NCI-H1694 (cell line): ENCODE data around the gene NEK7.

Source experiments
- DNase-seq: peaks from one replicate; lab custom pipeline; 2025; lab: John Stamatoyannopoulos, UW

NEK7 gene

DNA sequence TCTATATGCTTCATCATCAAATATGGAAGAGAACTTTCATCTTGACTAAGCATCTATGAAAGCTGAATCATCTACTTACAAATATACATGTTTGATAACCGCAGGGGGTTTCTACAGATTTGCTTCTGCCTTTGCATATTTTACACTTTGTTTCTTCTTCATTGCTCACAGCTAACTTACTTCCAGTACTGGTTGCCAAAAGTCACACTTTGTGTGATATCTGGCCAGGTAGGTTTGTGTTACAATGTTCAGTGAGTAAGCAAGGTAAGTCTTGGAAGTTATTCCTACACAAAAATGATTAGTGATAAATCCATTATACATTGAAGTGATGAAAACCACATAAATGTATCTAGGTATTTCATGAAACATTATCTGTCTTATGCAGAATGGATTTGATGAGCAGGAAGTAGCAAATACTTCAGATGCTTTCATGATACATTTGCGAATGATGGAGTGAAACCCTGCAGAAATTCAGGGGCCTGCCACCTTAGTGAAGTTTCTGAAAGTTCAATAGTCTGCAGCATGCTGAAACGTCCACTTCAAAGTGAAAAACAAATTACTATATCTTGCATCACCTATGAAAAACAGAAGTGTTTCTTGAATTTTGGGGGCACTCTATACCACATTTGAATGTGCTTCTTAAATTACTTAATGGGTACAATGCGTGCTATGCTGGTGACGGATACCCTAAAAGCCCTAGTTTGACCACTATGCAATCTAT is 196.3 kb downstream of the NEK7 start:
- DNase-seq = no peak

DNA sequence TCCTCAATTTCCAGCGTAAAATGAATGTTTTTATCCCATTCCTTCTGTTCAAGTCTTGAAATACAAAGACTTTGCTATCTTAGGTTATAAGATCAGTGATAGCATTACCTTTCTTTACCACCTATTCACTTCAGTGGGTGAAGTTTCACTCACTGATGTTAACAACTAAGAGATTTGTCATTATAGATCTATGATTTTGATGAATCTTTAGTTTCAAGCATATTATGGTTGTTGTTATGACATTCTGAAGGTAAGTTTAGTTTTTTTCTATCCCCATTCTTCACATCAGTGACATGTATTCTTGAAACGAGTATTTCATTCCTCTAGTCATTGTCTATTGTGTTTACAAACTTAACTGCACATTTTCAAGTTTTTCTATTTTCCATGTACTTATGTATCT is 201.1 kb downstream of the NEK7 start:
- DNase-seq = no peak

DNA sequence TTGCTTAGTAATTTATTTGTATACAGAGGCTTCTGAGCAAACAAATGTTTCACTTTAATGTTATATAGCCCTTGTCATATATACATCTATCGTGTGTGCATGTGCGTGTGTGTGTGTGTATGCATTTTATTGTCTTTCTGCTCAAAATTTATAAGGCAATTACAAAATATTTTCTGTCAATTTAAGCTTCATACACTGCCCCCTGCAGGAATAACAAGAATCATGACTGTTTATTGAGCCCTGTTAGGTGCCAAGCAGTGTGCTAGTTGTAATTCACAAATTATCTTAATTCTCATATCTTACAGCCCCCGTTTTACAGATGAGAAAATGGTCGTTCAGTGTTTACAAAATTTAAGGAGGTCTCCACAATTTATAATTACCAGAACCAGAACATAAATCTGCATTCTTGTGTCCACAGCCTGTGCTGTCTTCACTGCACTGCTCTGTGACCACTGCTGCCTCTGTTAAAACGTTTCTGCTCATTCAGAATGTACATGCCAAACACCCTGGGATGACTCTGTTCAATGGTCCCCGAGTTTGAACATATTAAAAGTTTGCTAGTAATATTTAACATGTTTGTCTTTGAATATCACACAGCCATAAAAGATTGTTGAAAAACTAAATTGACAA is 202.3 kb downstream of the NEK7 start:
- DNase-seq = no peak

DNA sequence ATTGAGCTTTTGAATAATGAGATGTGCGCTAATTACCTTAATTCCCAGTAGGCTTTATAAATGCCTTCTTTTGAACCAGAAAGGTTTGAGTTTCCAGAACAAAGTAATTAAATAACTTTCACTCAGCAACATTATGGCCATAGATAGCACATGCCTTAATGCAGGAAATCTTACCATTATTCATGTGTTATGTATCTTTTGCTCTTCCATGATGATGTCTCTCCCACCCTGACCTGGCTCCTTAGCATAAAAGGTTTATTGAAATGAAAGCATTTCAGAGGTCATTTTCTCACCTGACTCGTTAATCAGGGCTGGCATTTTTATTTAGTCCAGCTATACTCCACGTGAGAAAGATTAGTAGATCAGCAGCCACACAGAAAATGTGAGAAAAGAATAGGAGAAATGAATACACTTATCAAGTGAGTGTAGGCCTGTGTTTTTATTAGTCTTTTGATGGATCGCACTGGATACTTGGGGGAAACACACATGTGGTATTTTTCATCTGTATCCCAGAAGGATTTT is 203.5 kb downstream of the NEK7 start:
- no peak for DNase-seq

DNA sequence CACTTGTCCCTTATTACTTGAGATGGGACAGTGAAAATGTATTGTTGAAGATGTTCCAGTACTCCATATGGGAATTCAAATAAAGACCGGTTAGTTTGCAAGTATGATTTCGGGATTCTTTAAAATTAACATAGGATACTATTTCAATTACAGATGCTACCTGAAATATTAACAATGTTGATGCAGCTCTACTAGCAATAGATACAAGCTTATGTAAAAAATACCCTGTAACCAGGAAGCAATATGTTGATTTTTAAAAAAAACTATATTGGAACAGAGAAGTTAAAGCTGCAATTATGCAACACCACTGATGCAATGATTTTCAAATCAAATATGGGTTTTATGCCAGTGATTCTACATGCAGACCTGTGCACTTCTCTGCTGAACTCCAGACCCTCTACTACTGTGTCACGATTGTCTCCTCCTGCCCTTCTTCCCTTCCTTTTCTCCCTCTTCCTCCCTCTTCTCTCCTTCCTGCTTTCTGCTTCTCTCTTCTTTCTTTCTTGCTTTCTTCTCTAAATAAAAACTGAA is 204.5 kb downstream of the NEK7 start:
- DNase-seq = no peak

DNA sequence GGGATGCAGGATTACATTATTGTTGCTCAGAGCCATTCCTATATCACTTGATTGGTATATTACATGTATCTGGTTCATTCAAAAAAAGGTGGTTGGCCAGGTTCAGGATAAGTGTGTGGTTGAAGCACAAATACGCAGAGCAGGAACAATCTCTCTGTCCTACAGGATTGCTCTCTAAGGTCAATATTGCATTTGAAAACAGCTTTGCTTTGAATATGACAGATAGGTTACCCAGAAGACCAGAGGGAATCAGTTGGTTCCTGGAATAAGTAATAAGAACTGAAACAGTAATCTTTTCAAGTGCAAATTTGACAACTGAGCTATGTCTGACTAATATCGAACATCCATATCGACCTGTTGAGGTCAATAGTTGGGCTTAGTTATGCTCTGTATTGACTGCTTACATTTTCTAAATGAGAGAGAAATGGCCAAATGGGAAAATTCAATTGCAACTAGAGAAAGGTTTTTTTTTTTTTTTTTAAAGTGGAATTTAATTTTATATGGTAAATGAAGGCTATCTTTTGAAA is 206.9 kb downstream of the NEK7 start:
- DNase-seq = no peak

DNA sequence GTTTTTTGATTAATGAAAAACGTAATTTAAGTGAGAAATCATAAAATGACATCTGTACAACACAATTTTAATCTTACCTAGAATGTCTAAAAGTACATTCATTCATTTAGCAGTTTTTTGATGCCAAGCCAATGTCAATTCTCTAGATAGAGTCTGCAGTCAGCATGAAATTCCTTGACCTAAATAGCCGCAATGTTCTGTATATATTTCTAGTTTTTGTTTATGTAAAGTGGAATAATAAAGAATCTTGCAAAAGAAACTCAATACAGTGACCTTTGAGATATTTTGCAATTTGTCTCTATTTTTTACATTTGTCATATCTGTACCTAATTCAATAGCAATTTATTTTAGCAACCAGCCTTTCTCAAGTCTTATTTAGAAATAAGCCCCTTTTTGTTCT is 207.7 kb downstream of the NEK7 start:
- DNase-seq = no peak

DNA sequence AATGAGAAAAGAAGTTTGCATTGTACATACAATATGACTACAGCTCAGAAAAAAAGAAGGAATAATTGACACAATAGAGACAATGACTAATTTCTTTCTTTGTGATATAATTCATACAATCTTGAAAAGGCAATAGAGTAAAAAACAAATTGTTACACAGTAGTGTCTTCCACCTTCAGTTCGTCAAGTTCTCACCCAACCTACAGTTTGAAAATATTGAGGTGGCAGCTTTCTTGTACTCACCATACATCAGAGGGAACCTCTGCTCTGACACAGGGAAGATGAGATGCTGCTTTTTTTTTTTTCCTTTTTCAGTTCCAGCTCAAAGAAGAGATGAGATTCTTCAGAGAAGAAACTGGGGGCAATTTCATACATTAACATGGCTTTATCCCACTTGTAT is 210.5 kb downstream of the NEK7 start:
- DNase-seq = no peak

DNA sequence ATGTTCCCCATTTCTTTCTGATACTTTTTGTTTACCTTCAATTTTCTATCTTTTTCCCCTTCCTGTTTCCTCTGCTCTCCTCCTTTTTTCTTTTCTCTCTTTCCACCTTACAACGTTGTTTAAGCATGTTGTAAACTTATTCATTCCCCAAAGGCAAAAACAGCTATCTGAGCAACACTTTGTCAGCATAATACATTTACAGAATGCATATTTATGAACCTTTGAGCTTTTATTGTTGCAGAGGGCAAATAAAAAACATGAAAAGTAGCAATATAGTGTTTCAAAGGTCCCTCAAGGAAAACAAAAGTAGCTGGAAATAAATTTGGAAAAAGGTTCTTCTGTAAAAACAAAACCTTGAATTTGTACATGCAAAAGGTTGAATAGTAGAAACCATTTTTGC is 214.2 kb downstream of the NEK7 start:
- DNase-seq = no peak
